GM23248 (cell line): ENCODE measurements around the gene SLC25A48. TPM values are rescaled to one million over a fixed set of nuclear protein-coding genes. Genes with fewer than 3 reads are reported as not detected.

Experiments
- DNase-seq: peaks from one replicate; pipeline ENCODE4 v3.0.0-alpha.2; 2015
- H2AFZ ChIP-seq: fragments of 200-600 bp; sonication (generic); 2 replicates; pipeline ENCODE4 v1.6.1; 2016; ENCODE audit warnings: antibody characterized with exemption
- H3F3A ChIP-seq: fragments of 200-600 bp; sonication (generic); 2 replicates; pipeline ENCODE4 v1.6.1; 2016; ENCODE audit warnings: mild to moderate bottlenecking, antibody characterized with exemption, mixed run types; ENCODE audit not compliant: insufficient read depth
- H3K27ac ChIP-seq: fragments of 200-600 bp; sonication (generic); 2 replicates; pipeline ENCODE4 v1.5.1; 2016; ENCODE audit warnings: mild to moderate bottlenecking
- H3K27me3 ChIP-seq: fragments of 200-600 bp; sonication (generic); replicated peaks from 2 replicates; pipeline ENCODE4 v1.6.1; 2016; ENCODE audit warnings: mild to moderate bottlenecking; ENCODE audit not compliant: insufficient read depth
- H3K36me3 ChIP-seq: fragments of 200-600 bp; sonication (generic); 2 replicates; pipeline ENCODE4 v1.6.1; 2016; ENCODE audit warnings: low read depth, mild to moderate bottlenecking
- H3K4me1 ChIP-seq: fragments of 200-600 bp; sonication (generic); 2 replicates; pipeline ENCODE4 v1.6.1; 2016; ENCODE audit warnings: mild to moderate bottlenecking; ENCODE audit not compliant: insufficient read depth
- H3K4me2 ChIP-seq: fragments of 200-600 bp; sonication (generic); one replicate; pipeline ENCODE4 v1.6.1; 2016; ENCODE audit warnings: mild to moderate bottlenecking; ENCODE audit not compliant: unreplicated experiment
- H3K4me3 ChIP-seq: fragments of 200-600 bp; sonication (generic); 2 replicates; pipeline ENCODE4 v1.5.1; 2016; ENCODE audit warnings: mild to moderate bottlenecking
- H3K79me2 ChIP-seq: fragments of 200-600 bp; sonication (generic); 2 replicates; pipeline ENCODE4 v1.6.1; 2016; ENCODE audit warnings: mild to moderate bottlenecking; ENCODE audit not compliant: insufficient read depth
- H3K9ac ChIP-seq: fragments of 200-600 bp; sonication (generic); 2 replicates; pipeline ENCODE4 v1.6.1; 2016; ENCODE audit warnings: mild to moderate bottlenecking
- H3K9me2 ChIP-seq: fragments of 200-600 bp; sonication (generic); 2 replicates; pipeline ENCODE4 v1.6.1; 2016; ENCODE audit warnings: mixed run types, mild to moderate bottlenecking, moderate library complexity; ENCODE audit not compliant: insufficient read depth
- H3K9me3 ChIP-seq: fragments of 200-600 bp; sonication (generic); one replicate; pipeline ENCODE4 v1.6.1; 2017; ENCODE audit warnings: low read depth
- H4K20me1 ChIP-seq: fragments of 200-600 bp; sonication (generic); 2 replicates; pipeline ENCODE4 v1.6.0; 2016; ENCODE audit not compliant: insufficient read depth
- EZH2 ChIP-seq: fragments of 200-600 bp; sonication (generic); IDR thresholded peaks from 2 replicates; pipeline ENCODE4 v1.6.1; 2018; ENCODE audit warnings: antibody characterized with exemption, mild to moderate bottlenecking; ENCODE audit not compliant: insufficient read depth, poor library complexity, severe bottlenecking
- EZH2phosphoT487 ChIP-seq: fragments of 200-600 bp; sonication (generic); IDR thresholded peaks from 2 replicates; pipeline ENCODE4 v1.6.1; 2018; ENCODE audit warnings: antibody characterized with exemption, moderate library complexity, mild to moderate bottlenecking, low read depth; ENCODE audit not compliant: insufficient read depth
- WGBS, 2 experiments: methylation state at CpG; one replicate each; pipeline ENCODE4 v1.1.6; 2015 to 2017; ENCODE audit warnings: low lambda C conversion rate in 2 of 2, low coverage in 1 of 2; ENCODE audit errors: missing lambda C conversion rate in 2 of 2; 5-methylcytosine and 5-hydroxymethylcytosine counted together
- in situ Hi-C: fragments of 300-500 bp; cut with MboI; formaldehyde crosslinking; loops from 2 replicates; pipeline ENCODE4 v1.15.0; 2020
- polyA plus RNA-seq: library from polyadenylated mRNA; unstranded; fragments of >200 nt; fragmentation: Nextera tagmentation; extraction: Ambion mirVana; gene quantifications from 2 replicates; pipeline ENCODE4 v1.2.1, GENCODE V29; 2016
- total RNA-seq: library from RNA; depleted of rRNA; stranded (reverse); fragments of >200 nt; shearing (Covaris generic); gene quantifications from 2 replicates; pipeline ENCODE4 v1.2.3, GENCODE V29; 2014

Gene SLC25A48
- total and polyA plus RNA-seq, 2 experiments from 2014 or later, result not detected

- no peaks in the 10 kb centered on the region for H4K20me1 ChIP-seq
- DNase-seq, result no peak
- no peak overlapping the region for H3K4me3 ChIP-seq
- H2AFZ ChIP-seq, result no peak overlapping the region
- H3K9me2 ChIP-seq, result no peaks in the 10 kb centered on the region
- no peaks in the 10 kb centered on the region for H3K9me3 ChIP-seq
- H3K79me2 ChIP-seq, result no peaks in the 10 kb centered on the region
- in situ Hi-C loops, result no loop called here
- H3K27ac ChIP-seq, result no peak overlapping the region
- TF ChIP-seq EZH2phosphoT487 (no peak), EZH2 (no peak)
- no peak overlapping the region for H3K9ac ChIP-seq
- H3K4me1 ChIP-seq, result no peaks in the 10 kb centered on the region
- H3F3A ChIP-seq, result no peaks in the 10 kb centered on the region
- H3K36me3 ChIP-seq, result no peaks in the 10 kb centered on the region
- H3K27me3 ChIP-seq, result peaks cover 37% of the 10 kb centered on the region
- WGBS, 2 experiments, result 62 to 68% methylated on average over 11 of the region's 11 CpGs
- no peak overlapping the region for H3K4me2 ChIP-seq
Observed at GRCh38 chr5:135871268-135871915, 36.9 kb downstream of the SLC25A48 start.

GRCh38 chr5:135873831-135874230, 39.4 kb downstream of the SLC25A48 start:
- Histone ChIP-seq H2AFZ (no peak overlapping the region), H3K9ac (no peak overlapping the region), H3K4me2 (no peak overlapping the region), H3K4me1 (0 out of 2 replicates have a peak, but pooled peaks cover 5% of the 10 kb centered on the region), H3K9me3 (no peaks in the 10 kb centered on the region), H3K36me3 (no peaks in the 10 kb centered on the region), H3K9me2 (no peaks in the 10 kb centered on the region), H3K79me2 (no peaks in the 10 kb centered on the region), H3F3A (no peaks in the 10 kb centered on the region), H3K27ac (no peak overlapping the region), H4K20me1 (no peaks in the 10 kb centered on the region), H3K27me3 (peaks cover 26% of the 10 kb centered on the region; the same call in 1 of the 2 replicates), H3K4me3 (no peak overlapping the region)
- in situ Hi-C loops, result no loop called here
- no peak for TF ChIP-seq EZH2phosphoT487
- TF ChIP-seq EZH2, result no peak
- no peak for DNase-seq
- WGBS, 2 experiments, result 57 to 74% methylated on average over 5 of the region's 5 CpGs

DNA sequence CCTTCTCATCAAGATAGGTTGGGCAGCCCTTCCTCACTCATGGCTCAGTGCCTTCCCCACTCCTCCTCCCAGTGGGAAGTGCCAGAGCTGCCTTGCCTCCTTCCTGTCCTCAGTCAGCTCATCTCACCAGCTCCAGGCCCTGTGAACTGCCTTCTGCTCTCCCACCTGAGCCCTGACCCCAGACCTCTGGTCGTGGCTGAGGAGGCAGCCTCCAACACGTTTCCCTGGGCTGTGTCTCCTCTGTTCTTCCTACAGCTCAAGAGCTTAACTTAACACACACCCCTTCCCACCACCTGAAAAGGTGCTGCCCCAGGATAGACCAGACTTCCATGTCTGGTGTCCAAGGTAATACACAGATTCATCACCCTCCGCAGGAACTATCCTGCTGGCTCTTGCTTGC, 40.0 kb downstream of the SLC25A48 start:
- Histone ChIP-seq H3K27me3 (peaks cover 26% of the 10 kb centered on the region; the same call in 1 of the 2 replicates), H3K79me2 (no peaks in the 10 kb centered on the region), H3K9me2 (no peaks in the 10 kb centered on the region), H3K9me3 (no peaks in the 10 kb centered on the region), H2AFZ (no peak overlapping the region), H3K4me2 (no peak overlapping the region), H3K27ac (no peak overlapping the region), H3F3A (no peaks in the 10 kb centered on the region), H3K4me1 (0 out of 2 replicates have a peak, but pooled peaks cover 5% of the 10 kb centered on the region), H3K36me3 (no peaks in the 10 kb centered on the region), H4K20me1 (no peaks in the 10 kb centered on the region), H3K9ac (no peak overlapping the region), H3K4me3 (no peak overlapping the region)
- WGBS, 2 experiments, result 45 to 54% methylated on average over 3 of the region's 3 CpGs
- DNase-seq, result no peak
- TF ChIP-seq EZH2phosphoT487, result no peak
- in situ Hi-C loops, result no loop called here

GRCh38 chr5:135875567-135875966, 41.1 kb downstream of the SLC25A48 start:
- no peak overlapping the region for H3K4me2 ChIP-seq
- H3K27me3 ChIP-seq, result peaks cover 20% of the 10 kb centered on the region; the same call in 1 of the 2 replicates
- in situ Hi-C loops, result loop anchor here (25.0 kb wide), 1 partner anchor 887 kb away; no protein-coding TSS in a partner anchor
- no peaks in the 10 kb centered on the region for H3K79me2 ChIP-seq
- H3K9me3 ChIP-seq, result no peaks in the 10 kb centered on the region
- no peak overlapping the region for H3K4me3 ChIP-seq
- H3K36me3 ChIP-seq, result no peaks in the 10 kb centered on the region
- no peak overlapping the region for H2AFZ ChIP-seq
- DNase-seq, result no peak
- TF ChIP-seq EZH2, result no peak
- WGBS, 2 experiments, result 86 to 92% methylated on average over 3 of the region's 3 CpGs
- no peaks in the 10 kb centered on the region for H3F3A ChIP-seq
- H3K27ac ChIP-seq, result no peak overlapping the region
- H4K20me1 ChIP-seq, result no peaks in the 10 kb centered on the region
- peaks cover 5% of the 10 kb centered on the region; the same call in 1 of the 2 replicates for H3K4me1 ChIP-seq
- no peaks in the 10 kb centered on the region for H3K9me2 ChIP-seq
- H3K9ac ChIP-seq, result no peak overlapping the region
